DOHH2 (cell line): ENCODE measurements around the gene PRKAR1B.
"Not testable (repeated sequence)": the region's sequence is repeated elsewhere in the genome, so short reads cannot be mapped to it uniquely, and the experiment has no call there.

ENCODE experiments used
- H3F3A ChIP-seq: fragments of 200-600 bp; sonication (generic), shearing (Covaris generic); 2 replicates; pipeline ENCODE4 v1.6.0; 2016; ENCODE audit warnings: antibody characterized with exemption, mild to moderate bottlenecking; ENCODE audit not compliant: control insufficient read depth, insufficient read depth
- H3K27ac ChIP-seq: fragments of 200-600 bp; sonication (generic); 2 replicates; pipeline ENCODE4 v1.5.1; 2014; ENCODE audit warnings: low read depth, mild to moderate bottlenecking, low read length, moderate library complexity
- H3K27me3 ChIP-seq: fragments of 200-600 bp; sonication (generic); 2 replicates; pipeline ENCODE4 v1.6.1; 2014; ENCODE audit warnings: mild to moderate bottlenecking, low read length, mixed read lengths; ENCODE audit not compliant: control insufficient read depth
- H3K36me3 ChIP-seq: fragments of 200-600 bp; sonication (generic); 2 replicates; pipeline ENCODE4 v1.6.1; 2014; ENCODE audit warnings: mild to moderate bottlenecking, low read length, moderate library complexity, mixed read lengths; ENCODE audit not compliant: control insufficient read depth
- H3K4me1 ChIP-seq: fragments of 200-600 bp; sonication (generic); 2 replicates; pipeline ENCODE4 v1.6.1; 2014; ENCODE audit warnings: mild to moderate bottlenecking, low read length, mixed read lengths; ENCODE audit not compliant: control insufficient read depth
- H3K4me2 ChIP-seq: fragments of 200-600 bp; sonication (generic); 2 replicates; pipeline ENCODE4 v1.6.0; 2014; ENCODE audit warnings: mild to moderate bottlenecking, low read length, moderate library complexity
- H3K4me3 ChIP-seq: fragments of 200-600 bp; sonication (generic); 2 replicates; pipeline ENCODE4 v1.5.1; 2014; ENCODE audit warnings: mild to moderate bottlenecking, low read length, mixed read lengths
- H3K79me2 ChIP-seq: fragments of 200-600 bp; sonication (generic); 2 replicates; pipeline ENCODE4 v1.6.1; 2014; ENCODE audit warnings: mild to moderate bottlenecking, low read length, mixed read lengths; ENCODE audit not compliant: control insufficient read depth
- H3K9me2 ChIP-seq: fragments of 200-600 bp; sonication (generic); replicated peaks from 2 replicates; pipeline ENCODE4 v1.6.1; 2014; ENCODE audit warnings: mild to moderate bottlenecking, low read length, mixed read lengths; ENCODE audit not compliant: control insufficient read depth
- H3K9me3 ChIP-seq: fragments of 200-600 bp; sonication (generic); 2 replicates; pipeline ENCODE4 v1.6.1; 2014; ENCODE audit warnings: antibody characterized with exemption, low read length, mixed read lengths; ENCODE audit not compliant: control insufficient read depth, insufficient read depth
- H4K20me1 ChIP-seq: fragments of 200-600 bp; sonication (generic); 2 replicates; pipeline ENCODE4 v1.6.0; 2014; ENCODE audit warnings: low read depth, mild to moderate bottlenecking, antibody characterized with exemption, low read length, moderate library complexity; ENCODE audit not compliant: control insufficient read depth, insufficient read depth
- CTCF ChIP-seq: fragments of 200-600 bp; sonication (generic); IDR thresholded peaks from one replicate; pipeline ENCODE4 v1.5.1; 2014; ENCODE audit warnings: antibody characterized with exemption, mild to moderate bottlenecking, low read depth, low read length; ENCODE audit not compliant: poor library complexity, severe bottlenecking
- EZH2phosphoT487 ChIP-seq: fragments of 200-600 bp; sonication (generic); IDR thresholded peaks from 2 replicates; pipeline ENCODE4 v1.6.1; 2017; ENCODE audit warnings: borderline replicate concordance, mild to moderate bottlenecking, antibody characterized with exemption, low read length, moderate library complexity, mixed read lengths

Gene PRKAR1B

GRCh38 chr7:659996-660395, 67.1 kb downstream of the PRKAR1B start:
- Histone ChIP-seq H4K20me1 (no peaks in the 10 kb centered on the region), H3K4me3 (no peak overlapping the region), H3K36me3 (peaks cover 25% of the 10 kb centered on the region), H3K9me2 (no peaks in the 10 kb centered on the region), H3K79me2 (peaks cover 18% of the 10 kb centered on the region), H3K27me3 (no peaks in the 10 kb centered on the region), H3K4me2 (no peak overlapping the region), H3K9me3 (peaks cover 18% of the 10 kb centered on the region; the same call in 1 of the 2 replicates), H3K4me1 (no peaks in the 10 kb centered on the region), H3F3A (peaks cover 5% of the 10 kb centered on the region; the same call in 1 of the 2 replicates), H3K27ac (no peak overlapping the region)
- TF ChIP-seq CTCF (no peak), EZH2phosphoT487 (no peak)

GRCh38 chr7:659306-659847, 67.7 kb downstream of the PRKAR1B start:
- Histone ChIP-seq H3K79me2 (peaks cover 24% of the 10 kb centered on the region), H4K20me1 (no peaks in the 10 kb centered on the region), H3K27me3 (no peaks in the 10 kb centered on the region), H3K9me3 (peaks cover 23% of the 10 kb centered on the region; the same call in 1 of the 2 replicates), H3K36me3 (peaks cover 30% of the 10 kb centered on the region), H3K4me3 (no peak overlapping the region), H3F3A (peaks cover 5% of the 10 kb centered on the region; the same call in 1 of the 2 replicates), H3K4me2 (no peak overlapping the region), H3K4me1 (no peaks in the 10 kb centered on the region), H3K9me2 (no peaks in the 10 kb centered on the region), H3K27ac (no peak overlapping the region)
- TF ChIP-seq EZH2phosphoT487: no peak

- no peaks in the 10 kb centered on the region for H3K27me3 ChIP-seq
- no peaks in the 10 kb centered on the region for H4K20me1 ChIP-seq
- no peak for TF ChIP-seq CTCF
- TF ChIP-seq EZH2phosphoT487: no peak
- peaks cover 40% of the 10 kb centered on the region; the same call in 1 of the 2 replicates for H3K9me3 ChIP-seq
- no peaks in the 10 kb centered on the region for H3K4me1 ChIP-seq
- H3F3A ChIP-seq: peaks cover 5% of the 10 kb centered on the region; the same call in 1 of the 2 replicates
- H3K9me2 ChIP-seq: no peaks in the 10 kb centered on the region
- H3K27ac ChIP-seq: no peak overlapping the region
- H3K36me3 ChIP-seq: peaks cover 45% of the 10 kb centered on the region
- no peak overlapping the region for H3K4me3 ChIP-seq
- H3K4me2 ChIP-seq: no peak overlapping the region
- H3K79me2 ChIP-seq: peaks cover 42% of the 10 kb centered on the region
Measured at GRCh38 chr7:657565-658119, 69.4 kb downstream of the PRKAR1B start.

GRCh38 chr7:657010-657409, 70.1 kb downstream of the PRKAR1B start:
- H4K20me1 ChIP-seq, H3K27me3 ChIP-seq, H3K4me3 ChIP-seq, H3F3A ChIP-seq, H3K9me2 ChIP-seq, H3K4me1 ChIP-seq, H3K4me2 ChIP-seq, H3K27ac ChIP-seq: not testable (repeated sequence)
- H3K79me2 ChIP-seq: peaks cover 45% of the 10 kb centered on the region
- peaks cover 45% of the 10 kb centered on the region for H3K36me3 ChIP-seq
- peaks cover 45% of the 10 kb centered on the region; the same call in 1 of the 2 replicates for H3K9me3 ChIP-seq
